Stimulated activated CD4-positive, alpha-beta T cell treated with anti-CD3 and anti-CD28 coated beads, Interleukin-12 subunit alpha, Interleukin-12 subunit beta, amount 100 ng/mL, for 24 hours (primary cell): ENCODE results near the gene UMODL1.

Experiments
- DNase-seq, 2 experiments: peaks; one replicate each; pipeline ENCODE4 v3.0.0-alpha.2; 2020; ENCODE audit warnings: low read depth in 2 of 2

Gene UMODL1

DNA sequence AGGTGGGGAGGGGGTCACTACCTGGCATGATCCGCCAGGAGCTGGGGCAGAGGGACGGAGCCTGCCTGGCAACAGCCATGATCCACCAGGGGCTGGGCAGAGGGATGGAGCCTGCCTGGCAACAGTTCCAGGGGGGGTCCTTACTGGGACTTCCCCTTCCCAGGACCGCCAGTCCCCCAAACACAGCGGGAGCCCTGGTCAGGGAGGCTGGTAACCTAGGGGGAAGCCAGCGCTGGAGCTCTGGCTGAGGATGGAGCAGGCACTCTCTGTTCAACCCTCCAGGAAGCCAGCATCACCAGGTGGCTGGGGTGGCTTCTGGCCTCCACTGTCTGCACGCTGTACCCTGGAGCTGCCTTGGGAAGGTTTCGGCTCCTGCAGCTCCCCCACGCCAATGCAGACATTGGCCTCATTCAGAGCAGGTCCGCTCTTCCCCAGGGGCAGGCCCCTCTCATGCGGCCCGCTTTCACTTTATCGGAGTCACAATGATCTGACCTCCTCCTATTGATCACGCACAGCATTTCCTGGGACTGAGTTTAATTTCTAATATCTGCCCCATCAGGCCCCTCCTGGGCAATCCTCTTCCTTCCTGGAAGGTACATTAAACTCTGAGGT is 79.5 kb downstream of the UMODL1 start:
- no peak for DNase-seq

DNA sequence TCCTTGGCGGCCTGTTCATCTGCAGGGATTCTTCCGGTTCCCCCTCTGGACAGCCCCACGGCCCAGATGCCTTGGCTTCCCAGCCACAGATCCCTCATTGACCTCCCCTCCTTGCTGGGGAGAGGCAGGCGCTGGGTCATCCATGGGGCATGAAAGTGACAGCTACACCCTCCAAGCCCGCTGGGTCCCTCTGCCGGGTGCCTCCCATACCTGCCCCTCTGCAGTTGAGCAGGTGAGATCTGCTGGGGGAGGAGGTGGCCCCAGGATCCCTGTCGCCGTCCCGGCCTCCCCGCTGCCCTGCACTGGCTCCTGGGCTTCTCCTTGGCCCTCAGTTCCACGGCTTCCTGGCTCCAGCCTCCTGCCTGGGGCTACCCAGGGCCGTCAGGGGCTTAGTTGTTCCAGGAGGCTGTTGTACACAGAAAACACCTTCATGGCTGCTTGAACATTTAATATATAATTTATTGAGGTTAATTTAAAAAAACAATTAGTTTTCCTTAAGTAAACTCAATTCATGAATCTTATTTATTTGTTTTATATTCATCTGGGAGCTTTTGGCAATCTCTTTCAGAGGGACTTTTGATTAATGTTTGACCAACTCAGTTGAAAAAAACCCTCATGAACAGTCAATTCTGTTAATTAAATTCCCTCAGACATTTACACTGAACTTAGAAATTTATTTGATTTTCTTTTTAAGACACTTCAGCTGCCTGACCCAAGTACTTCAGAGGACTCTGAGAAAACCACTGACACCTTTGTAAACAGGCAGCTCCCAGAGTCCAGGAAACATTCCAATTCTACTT is 80.2 kb downstream of the UMODL1 start:
- DNase-seq = no peak

DNA sequence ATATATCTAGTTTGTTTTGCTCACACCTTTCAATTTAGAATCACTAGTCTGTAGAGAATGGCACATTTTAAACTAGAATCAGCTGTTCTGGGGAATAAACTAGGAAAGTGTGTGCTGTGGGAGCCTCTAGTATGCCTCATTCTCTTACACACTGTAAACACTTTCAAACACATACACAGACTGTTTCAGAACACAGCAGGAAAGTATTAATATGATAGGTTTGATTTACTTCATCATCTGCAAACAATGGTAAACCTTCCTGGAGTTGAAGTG is 80.8 kb downstream of the UMODL1 start:
- no peak for DNase-seq

DNA sequence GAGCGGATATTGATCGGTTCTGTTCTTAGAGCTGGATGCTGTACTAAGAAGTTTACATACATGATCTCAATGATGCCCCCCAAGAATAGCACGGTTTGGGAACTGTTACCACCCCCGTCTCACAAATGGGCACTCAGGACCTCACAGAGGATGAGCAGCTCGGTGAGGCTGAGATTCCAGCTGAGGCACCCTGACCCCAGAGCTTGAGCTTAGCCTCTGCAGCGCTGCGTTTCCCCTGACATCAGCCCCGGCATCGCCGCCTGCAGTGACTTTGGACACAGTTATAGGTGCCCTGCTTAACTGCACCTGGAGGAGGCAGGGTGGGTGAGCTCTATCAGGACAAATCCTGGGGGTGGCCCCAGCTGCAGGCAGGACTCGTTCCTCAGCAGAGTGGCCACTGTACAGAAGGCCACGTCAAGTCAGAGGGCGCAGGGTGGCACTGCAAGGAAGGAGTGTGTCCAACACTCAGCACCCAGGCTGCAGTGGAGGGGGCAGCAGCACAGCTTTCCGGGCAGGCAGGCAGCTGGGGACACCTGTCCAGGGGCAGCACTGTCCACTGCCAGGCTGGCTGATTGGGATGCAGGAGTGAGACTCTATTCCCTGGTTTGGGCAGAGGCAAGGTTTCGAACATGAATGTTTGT is 82.0 kb downstream of the UMODL1 start:
- no peak for DNase-seq

DNA sequence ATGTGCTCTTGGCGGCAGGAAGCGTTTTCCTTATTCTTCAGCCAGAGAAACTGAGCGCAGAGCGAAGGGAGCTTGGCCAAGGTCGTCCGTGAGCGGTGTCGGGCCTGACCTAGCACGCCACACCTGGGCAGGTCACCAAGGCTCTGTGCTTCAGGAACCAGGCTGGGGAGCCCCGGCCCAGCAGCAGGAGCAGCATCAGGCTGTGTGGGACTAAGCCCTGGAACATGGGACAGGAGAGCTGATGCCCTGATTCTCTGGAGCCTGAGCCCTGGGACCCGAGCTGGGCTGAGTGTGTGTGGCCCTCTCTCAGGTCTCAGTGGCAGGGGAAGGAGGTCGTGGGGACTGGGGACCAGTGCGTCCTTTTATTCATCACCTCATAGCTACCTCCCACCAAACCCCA is 82.6 kb downstream of the UMODL1 start:
- no peak for DNase-seq

DNA sequence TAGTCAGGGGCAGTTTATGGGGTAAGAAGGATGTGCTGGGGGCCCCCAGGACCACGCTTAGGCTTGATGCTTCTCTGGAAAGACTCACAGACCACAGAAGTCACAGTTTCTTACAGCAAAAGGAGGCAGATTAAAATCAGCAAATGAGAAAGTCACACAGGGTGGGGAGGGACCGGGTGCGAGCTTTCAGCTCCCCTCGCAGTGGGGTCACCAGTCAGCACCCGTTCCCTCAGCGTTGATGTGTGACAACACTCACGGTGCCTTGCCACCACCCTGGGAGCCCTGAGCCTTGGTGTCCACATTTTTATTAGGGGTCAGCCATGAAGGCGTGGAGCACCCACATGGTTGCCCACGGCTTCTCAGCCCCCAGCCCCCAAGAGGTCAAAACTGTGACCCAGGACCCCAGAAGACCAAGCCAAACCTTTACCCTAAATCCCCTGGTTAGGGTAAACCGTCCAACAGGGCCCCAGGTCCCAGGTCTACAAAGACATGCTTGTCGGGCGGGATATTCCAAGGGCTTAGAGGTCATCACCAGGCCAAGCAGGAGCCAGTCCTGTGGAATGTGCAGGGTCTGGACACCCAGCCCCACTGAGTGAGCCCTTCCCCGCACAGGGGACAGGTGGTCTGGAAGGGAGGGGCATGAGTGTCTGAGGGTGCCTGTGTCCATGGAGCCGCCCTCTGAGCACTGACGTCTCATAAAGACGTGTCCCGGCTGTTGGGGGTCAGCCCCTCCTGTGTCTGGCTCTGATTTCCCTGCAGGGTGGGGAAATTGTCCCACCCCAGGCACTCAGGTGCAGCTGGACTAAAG is 83.3 kb downstream of the UMODL1 start:
- DNase-seq = no peak

DNA sequence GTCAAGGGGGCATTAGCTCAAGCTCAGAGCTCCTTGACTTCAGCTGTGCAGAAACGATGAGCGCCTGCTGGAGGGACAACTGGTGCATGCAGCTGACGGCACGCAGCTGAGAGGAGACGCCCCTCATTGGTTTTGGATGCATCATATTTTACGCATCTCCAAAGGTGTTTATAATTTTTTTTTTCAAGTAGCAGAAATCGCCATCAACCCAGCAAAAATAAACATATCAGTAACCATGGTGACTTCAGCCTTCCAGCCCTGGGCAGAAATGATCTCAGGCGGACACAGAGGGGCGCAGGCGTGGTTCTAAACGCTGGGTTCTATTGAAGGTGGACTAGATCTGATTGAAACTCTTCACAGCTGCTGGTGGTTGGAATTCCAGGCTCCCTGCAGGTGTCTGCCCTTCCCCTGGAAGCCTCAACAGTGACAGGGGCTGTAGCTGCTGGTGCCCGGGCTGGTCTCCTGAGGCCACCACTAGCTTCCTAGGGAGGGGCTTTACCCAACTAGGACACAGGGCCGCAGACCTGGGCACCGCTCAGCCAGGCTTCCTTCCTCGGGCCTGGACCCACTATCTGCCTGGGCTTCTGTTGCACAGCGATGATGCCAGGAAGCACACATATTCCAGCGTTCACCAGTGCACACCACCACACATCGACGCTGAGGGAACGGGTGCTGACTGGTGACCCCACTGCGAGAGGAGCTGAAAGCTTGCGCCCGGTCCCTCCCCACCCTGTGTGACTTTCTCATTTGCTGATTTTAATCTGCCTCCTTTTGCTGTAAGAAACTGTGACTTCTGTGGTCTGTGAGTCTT is 84.1 kb downstream of the UMODL1 start:
- no peak for DNase-seq

DNA sequence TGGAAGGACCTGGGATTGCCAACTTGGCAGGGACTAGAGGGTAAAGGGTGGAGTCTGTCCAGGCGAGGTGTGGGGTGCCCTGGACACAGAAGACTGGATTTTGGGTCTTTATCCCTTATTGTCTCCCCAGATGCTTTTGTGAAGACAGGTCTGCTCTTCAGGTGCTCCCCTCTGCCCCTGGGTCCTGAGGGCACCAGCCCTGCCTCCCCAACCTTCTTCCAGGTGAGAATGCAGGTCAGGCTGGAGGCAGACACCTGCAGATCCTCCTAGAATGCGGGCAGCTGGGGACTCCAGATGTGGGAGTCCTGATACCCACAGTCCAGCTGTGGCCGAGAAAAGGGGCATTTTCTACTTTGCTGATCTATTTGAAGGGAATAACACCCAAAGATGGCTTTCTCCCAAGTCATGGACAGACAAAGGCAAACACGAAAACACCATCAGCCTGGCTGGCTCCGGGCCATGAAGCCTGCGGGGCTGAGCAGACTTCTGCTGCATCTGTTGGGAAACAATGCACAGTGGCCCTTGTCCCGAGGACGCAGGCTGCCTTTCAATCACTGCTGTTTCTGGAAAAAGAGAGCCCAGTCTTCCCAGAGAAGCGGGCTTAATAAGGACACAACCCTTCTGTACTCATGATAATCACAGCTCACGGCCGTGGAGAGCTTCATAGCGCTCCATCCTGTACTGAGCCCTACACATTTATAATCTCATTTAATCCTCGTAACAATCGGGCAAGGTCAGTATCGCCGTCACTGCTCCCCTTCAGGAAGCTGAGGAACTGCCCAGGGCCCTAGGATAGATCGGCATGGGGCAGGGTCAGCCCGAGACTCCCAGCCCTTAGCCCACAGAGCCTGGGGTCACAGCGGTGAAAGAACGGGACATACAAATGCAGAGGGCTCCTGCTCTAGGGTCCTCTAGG is 85.8 kb downstream of the UMODL1 start:
- no peak for DNase-seq

DNA sequence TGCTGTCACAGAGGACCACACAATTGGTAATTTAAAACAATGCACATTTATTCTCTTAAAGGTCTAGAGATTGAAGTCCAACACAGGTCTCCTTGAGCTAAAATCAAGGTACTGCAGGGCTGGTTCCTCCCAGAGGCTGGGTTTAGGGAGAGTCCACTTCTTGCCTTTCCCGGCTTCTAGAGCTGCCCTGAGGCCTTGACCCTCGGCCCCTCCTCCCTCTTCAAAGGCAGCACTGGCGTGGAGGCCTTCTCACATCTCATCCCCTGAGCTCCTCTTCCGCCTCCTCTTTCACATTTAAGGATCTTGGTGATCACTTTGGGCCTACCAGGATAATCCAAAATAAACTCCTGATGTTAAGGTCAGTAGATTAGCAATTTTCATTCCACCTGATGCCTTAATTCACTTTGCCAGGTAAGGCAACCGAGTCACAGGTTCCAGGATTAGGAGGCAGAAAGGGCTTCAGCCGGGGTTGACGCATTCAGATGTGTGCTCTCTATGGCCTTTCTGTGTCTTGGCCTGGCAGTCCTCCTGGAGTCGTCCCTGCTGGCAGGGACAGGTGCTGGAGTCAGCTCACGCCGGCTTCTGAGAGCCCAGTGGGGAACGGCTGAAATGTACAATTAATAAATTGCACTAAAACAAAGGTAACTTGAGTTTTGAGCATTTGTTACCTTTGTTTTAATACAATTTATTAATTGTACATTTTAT is 86.6 kb downstream of the UMODL1 start:
- no peak for DNase-seq

DNA sequence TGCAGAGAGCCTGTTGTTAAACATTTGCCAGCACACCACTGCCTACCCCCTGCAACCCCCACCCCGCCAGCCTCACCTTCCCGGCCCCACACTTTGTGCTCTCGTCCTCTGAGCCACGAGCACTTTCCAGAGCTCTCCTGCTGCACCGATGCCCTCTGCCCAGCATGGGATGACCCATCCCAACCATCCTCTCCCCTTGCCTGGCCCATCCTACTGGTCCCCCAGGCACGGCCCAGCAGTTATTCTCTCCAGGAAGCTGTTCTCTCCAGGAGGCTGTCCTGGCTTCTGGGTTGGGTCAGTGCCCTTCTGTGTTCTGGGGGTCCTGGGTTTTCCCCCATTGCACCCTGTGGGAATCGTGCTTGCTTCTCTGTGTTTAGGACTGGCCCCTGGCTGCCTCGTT is 87.7 kb downstream of the UMODL1 start:
- DNase-seq = no peak

DNA sequence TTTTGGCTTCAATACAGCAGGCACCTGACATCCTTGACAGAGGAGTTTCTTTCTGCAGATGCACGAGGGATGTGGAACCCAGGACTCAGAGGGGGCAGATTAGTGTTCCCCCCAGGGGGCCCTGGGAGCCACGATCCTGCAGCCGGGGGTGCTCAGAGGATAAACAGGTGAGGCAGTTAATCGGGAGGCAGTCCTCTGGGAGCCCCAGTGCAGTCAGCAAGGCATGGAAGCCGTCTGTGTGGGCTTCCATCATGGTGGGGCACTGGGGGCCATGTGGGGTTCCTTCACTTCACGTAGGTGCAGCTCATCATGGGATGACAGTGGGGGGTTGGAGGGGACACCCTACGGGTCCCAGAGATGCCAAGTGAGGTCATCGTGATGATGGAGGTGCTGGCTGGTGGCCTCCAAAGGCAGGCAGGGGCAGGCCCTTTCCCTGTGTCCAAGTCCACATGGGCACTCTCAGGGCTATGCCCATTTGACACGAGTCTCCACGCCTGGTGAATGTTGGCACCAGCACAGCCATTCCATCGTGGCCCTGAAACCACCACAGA is 88.5 kb downstream of the UMODL1 start:
- no peak for DNase-seq

DNA sequence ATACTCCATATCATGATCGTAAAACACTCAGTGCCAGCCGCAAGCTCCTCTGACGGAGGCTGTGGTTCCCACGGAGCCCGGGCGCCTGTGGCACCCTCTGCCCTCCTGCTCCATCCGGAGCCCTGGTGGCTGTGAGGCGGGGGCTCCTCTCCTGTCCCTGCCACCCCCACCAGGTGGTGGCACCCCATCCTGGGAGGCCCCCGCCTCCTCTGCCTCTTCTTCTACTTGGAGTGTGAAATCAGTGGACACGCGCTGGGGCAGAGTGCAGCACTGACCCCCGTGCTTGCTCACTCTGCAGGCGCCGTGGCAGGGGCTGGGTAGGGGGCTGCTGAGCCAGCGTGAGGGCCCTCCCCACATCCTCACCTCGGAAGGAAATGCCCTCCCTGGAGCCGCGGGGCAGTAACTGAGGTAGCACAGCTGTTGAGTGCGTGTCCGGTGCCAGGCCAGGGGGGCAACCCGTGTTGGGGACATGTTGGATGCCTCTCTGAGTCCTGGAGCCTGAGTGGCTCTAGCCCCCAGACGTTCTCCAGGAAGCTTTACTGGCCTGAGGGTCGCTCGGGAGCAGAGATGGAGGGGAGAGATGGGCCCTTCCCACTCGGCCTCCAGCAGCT is 89.1 kb downstream of the UMODL1 start:
- DNase-seq = no peak

DNA sequence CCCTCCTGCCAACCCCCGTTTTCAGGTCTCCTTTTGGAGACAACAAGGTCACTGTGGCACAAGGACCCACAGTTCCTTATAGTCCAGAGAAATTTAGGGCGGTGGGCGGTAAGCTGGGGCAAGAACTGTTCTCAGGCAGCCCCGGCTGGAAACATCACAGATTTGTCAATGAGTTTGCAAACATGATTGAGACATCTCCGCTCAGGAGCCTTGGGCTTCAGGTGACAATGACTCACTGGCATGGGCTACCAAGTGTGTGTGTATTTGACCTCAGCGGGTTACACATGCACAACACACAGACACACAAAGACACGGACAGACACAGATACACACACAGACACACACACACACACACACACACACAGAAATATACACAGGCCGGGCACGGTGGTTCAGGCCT is 89.6 kb downstream of the UMODL1 start:
- DNase-seq = no peak

DNA sequence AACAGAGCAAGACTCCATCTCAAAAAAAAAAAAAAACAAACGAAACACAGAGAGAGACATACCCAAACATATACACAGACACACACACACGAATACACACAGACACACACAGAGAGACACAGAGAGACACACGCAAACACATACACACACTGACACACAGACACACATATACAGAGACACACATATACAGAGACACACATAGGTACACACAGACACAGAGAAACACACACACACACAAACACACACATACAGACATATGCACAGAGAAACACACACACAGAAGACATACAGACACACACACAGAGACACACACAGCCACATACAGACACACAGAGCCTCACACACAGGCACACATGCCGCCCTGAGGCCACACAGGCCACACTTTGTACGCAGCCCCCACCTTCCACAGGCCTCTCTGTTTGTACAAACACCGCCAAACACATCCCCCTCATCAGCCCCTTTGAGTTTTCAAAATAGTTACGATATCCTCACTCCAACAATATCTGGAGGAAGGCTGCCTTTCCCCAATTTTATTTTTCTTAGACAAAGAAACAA is 90.4 kb downstream of the UMODL1 start:
- no peak for DNase-seq

DNA sequence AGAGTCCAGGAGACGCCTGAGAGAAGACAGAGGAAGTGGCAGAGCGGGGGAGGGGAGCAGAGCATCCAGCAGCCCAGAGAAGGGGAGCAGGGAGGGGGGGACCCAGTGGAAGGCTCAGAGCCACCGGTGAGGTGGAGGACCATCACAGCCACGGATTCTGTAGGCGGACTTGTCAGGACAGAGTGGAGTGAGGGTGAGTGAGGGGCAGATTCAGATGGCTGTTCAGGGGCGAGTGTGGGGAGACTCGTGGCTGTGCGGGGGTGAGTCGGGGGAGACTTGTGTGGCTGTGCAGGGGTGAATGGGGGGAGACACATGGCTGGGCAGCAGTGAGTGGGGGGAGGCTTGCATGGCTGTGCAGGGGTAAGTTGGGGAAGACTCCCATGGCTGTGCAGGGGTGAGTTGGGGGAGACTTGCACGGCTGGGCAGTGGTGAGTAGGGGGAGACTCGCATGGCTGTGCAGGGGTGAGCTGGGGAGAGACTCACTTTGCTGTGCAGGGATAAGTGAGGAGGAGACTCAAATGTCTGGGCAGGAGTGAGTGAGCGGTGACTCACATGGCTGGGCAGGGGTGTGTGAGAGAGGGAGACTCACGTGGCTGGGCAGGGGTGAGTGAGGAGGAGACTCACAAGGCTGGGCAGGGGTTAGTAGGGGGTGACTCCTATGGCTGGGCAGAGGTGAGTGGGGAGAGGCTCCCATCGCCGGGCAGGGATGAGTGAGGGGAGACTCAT is 91.0 kb downstream of the UMODL1 start:
- no peak for DNase-seq

DNA sequence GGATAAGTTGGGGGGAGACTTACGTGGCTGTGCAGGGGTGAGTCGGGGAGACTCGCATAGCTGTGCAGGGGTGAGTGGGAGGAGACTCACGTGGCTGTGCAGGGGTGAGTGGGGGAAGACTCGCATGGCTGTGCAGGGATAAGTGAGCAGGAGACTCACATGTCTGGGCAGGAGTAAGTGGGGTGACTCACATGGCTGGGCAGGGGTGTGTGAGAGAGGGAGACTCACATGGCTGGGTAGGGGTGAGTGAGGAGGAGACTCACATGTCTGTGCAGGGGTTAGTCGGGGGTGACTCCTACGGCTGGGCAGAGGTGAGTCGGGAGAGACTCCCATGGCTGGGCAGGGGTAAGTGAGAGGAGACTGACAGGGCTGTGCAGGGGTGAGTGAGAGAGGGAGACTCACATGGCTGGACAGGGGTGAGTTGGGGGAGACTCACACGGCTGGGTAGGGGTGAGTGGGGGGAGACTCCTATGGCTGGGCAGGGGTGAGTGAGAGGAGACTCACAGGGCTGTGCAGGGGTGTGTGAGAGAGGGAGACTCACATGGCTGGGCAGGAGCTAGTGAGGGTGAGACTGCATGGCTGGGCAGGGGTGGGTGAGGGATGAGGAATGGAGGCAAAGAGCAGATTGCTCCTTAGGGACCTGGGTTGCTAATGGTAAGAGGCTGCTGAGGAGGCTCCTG is 91.9 kb downstream of the UMODL1 start:
- no peak for DNase-seq

DNA sequence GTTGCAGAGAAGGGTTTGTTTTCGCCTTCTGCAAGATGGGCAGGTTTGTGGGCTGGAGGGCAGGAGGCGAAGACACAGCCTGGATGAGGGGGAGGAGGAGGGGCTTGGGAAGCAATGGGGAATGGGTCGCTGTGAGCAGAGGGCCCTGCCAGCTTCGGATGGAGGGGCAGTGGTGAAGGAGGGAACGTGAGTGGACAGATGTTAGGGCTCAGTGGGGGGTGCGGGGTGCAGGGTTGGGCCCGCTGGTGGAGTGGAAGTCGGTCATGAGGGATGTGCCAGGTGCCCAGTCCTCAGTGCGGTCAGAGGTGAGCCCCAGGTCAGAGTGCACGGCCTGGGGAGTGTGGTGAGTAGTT is 92.4 kb downstream of the UMODL1 start:
- no peak for DNase-seq
